HCT116 (cell line): ENCODE measurements around the gene KSR2. TPM values are rescaled to one million over a fixed set of nuclear protein-coding genes. Genes with fewer than 3 reads are reported as not detected.

Experiments used
- ATAC-seq: fragments of 200-7000 bp; cut with Tn5 transposase; 2 replicates; pipeline ENCODE4 v1.9.1; 2020; ENCODE audit warnings: mild to moderate bottlenecking, moderate library complexity
- BruUV-seq: library from RNA; stranded (reverse); fragments of 400-500 nt; replicated peaks from 2 replicates; lab custom pipeline; 2021; lab: Mats Ljungman, UMichigan
- CTCF ChIA-PET: fragments of 300-600 bp; sonication (Branson Sonifier 250); formaldehyde crosslinking; loops from one replicate; lab custom pipeline; 2021; ENCODE audit warnings: antibody characterized with exemption; lab: Charles Lee
- POLR2A ChIA-PET: fragments of 300-600, 350-600 bp; sonication (Branson Sonifier 250); formaldehyde crosslinking; loops from one replicate; lab custom pipeline; 2021; ENCODE audit warnings: antibody characterized with exemption; lab: Charles Lee
- RAD21 ChIA-PET, 2 experiments: fragments of 300-600 bp; sonication (Branson Sonifier 250); formaldehyde crosslinking; loops; one replicate each; lab custom pipeline; 2023; ENCODE audit warnings: low total read pairs in 2 of 2; ENCODE audit not compliant: uncharacterized antibody in 2 of 2, unreplicated experiment in 2 of 2, low non-redundant PET in 1 of 2; lab: Charles Lee
- DNase-seq: peaks from one replicate; pipeline ENCODE4 v3.0.0-alpha.2; 2010; ENCODE audit warnings: low read depth, low spot score
- H2AFZ ChIP-seq: fragments of 200-600 bp; shearing (Covaris generic), sonication (generic); 2 replicates; pipeline ENCODE4 v1.6.1; 2017; ENCODE audit warnings: low read depth, mixed run types, mixed read lengths, antibody characterized with exemption, low read length; ENCODE audit not compliant: poor library complexity, severe bottlenecking
- H3K27ac ChIP-seq: 2 replicates; pipeline ENCODE4 v1.5.1; 2012; ENCODE audit warnings: low read depth, low read length
- H3K27me3 ChIP-seq: fragments of 200-600 bp; sonication (generic); 2 replicates; pipeline ENCODE4 v1.6.1; 2016; ENCODE audit warnings: mixed run types, low read length, mixed read lengths; ENCODE audit not compliant: insufficient read depth
- H3K36me3 ChIP-seq, 2 experiments: fragments of 200-500 bp in 1 of 2; fragments of 200-600 bp in 1 of 2; sonication (Bioruptor generic) in 1 of 2; sonication (generic) in 1 of 2; 2 replicates each; pipeline versions ENCODE4 v1.5.1 to v1.6.1; 2014 to 2016; ENCODE audit warnings: low read length in 2 of 2, inconsistent platforms in 1 of 2, mixed read lengths in 1 of 2, mixed run types in 1 of 2; ENCODE audit not compliant: insufficient read depth in 2 of 2, control insufficient read depth in 1 of 2
- H3K4me1 ChIP-seq, 2 experiments: fragments of 200-600 bp in 1 of 2; sonication (generic) in 1 of 2; 2 replicates each; pipeline versions ENCODE4 v1.5.1 to v1.6.1; 2012 to 2017; ENCODE audit warnings: low read length in 2 of 2, inconsistent platforms in 1 of 2, mild to moderate bottlenecking in 1 of 2, mixed read lengths in 1 of 2, mixed run types in 1 of 2, moderate library complexity in 1 of 2; ENCODE audit not compliant: insufficient read depth in 2 of 2, control insufficient read depth in 1 of 2
- H3K4me2 ChIP-seq: fragments of 200-600 bp; sonication (generic); 2 replicates; pipeline ENCODE4 v1.6.1; 2017; ENCODE audit warnings: mixed run types, low read length, mixed read lengths
- H3K4me3 ChIP-seq, 2 experiments: fragments of 200-600 bp in 1 of 2; sonication (generic) in 1 of 2; replicated peaks in 1 of 2; 2 replicates each; pipeline ENCODE4 v1.5.1; 2011 to 2016; ENCODE audit warnings: low read length in 2 of 2, control low read depth in 1 of 2, low read depth in 1 of 2, mild to moderate bottlenecking in 1 of 2, mixed read lengths in 1 of 2, mixed run types in 1 of 2
- H3K79me2 ChIP-seq: fragments of 200-600 bp; sonication (generic); 2 replicates; pipeline ENCODE4 v1.6.1; 2017; ENCODE audit warnings: mild to moderate bottlenecking, mixed run types, low read length, moderate library complexity, mixed read lengths; ENCODE audit not compliant: insufficient read depth
- H3K9ac ChIP-seq: fragments of 200-600 bp; sonication (generic); 2 replicates; pipeline ENCODE4 v1.6.1; 2016; ENCODE audit warnings: low read length, mixed read lengths
- H3K9me2 ChIP-seq: fragments of 200-600 bp; sonication (generic), shearing (Covaris generic); 2 replicates; pipeline ENCODE4 v1.6.1; 2017; ENCODE audit warnings: mixed run types, mild to moderate bottlenecking, moderate library complexity; ENCODE audit not compliant: insufficient read depth
- H3K9me3 ChIP-seq, 2 experiments: fragments of 200-500 bp in 1 of 2; fragments of 200-600 bp in 1 of 2; sonication (Bioruptor generic) in 1 of 2; sonication (generic) in 1 of 2; 2 replicates each; pipeline ENCODE4 v1.6.1; 2014 to 2017; ENCODE audit warnings: low read length in 2 of 2, mixed read lengths in 2 of 2, inconsistent platforms in 1 of 2, low read depth in 1 of 2, mild to moderate bottlenecking in 1 of 2, mixed run types in 1 of 2, moderate library complexity in 1 of 2; ENCODE audit not compliant: control insufficient read depth in 1 of 2, insufficient read depth in 1 of 2
- H4K20me1 ChIP-seq: fragments of 200-600 bp; sonication (generic), shearing (Covaris generic); 2 replicates; pipeline ENCODE4 v1.6.1; 2017; ENCODE audit warnings: mixed run types, mild to moderate bottlenecking, moderate library complexity; ENCODE audit not compliant: insufficient read depth
- CBX3 ChIP-seq: IDR thresholded peaks from 2 replicates; pipeline ENCODE4 v1.6.1; 2012; ENCODE audit warnings: low read depth
- CEBPB ChIP-seq: IDR thresholded peaks from 2 replicates; pipeline ENCODE4 v1.6.1; 2012; ENCODE audit warnings: low read depth
- EGR1 ChIP-seq: IDR thresholded peaks from 2 replicates; pipeline ENCODE4 v1.6.1; 2012; ENCODE audit warnings: low read depth
- ELF1 ChIP-seq: IDR thresholded peaks from 2 replicates; pipeline ENCODE4 v1.6.1; 2012; ENCODE audit warnings: low read depth, borderline replicate concordance
- POLR2A ChIP-seq: IDR thresholded peaks from 2 replicates; pipeline ENCODE4 v1.7.0; 2011; ENCODE audit warnings: borderline replicate concordance; ENCODE audit not compliant: insufficient read depth, insufficient read length; ENCODE audit errors: extremely low read depth
- RAD21 ChIP-seq: IDR thresholded peaks from 2 replicates; pipeline ENCODE4 v1.6.1; 2012; ENCODE audit warnings: low read depth, mild to moderate bottlenecking
- TCF7L2 ChIP-seq: IDR thresholded peaks from 2 replicates; pipeline ENCODE4 v1.7.0; 2011; ENCODE audit warnings: borderline replicate concordance, inconsistent platforms; ENCODE audit not compliant: insufficient read depth, insufficient read length; ENCODE audit errors: extremely low read depth
- ZFX ChIP-seq: fragments of 450-650 bp; IDR thresholded peaks from 2 replicates; pipeline ENCODE4 v1.6.1; 2017
- ZNF274 ChIP-seq: fragments of 200-500 bp; sonication (Bioruptor generic); IDR thresholded peaks from 2 replicates; pipeline ENCODE4 v1.6.1; 2014; ENCODE audit warnings: mild to moderate bottlenecking, low read depth, low read length, inconsistent platforms
- intact Hi-C: fragments of 100-400 bp; cut with micrococcal nuclease; formaldehyde crosslinking; loops from 2 replicates; pipeline ENCODE4 v1.10.0; 2022
- total RNA-seq: library from RNA; stranded (reverse); gene quantifications from one replicate; pipeline ENCODE4 v1.2.1, GENCODE V29; 2021; ENCODE audit not compliant: unreplicated experiment
- TF ChIP-seq, protein P1 (sequence below): IDR thresholded peaks from 2 replicates; pipeline ENCODE4 v1.6.1; 2012; ENCODE audit warnings: low read depth
- TF ChIP-seq, protein P2 (sequence below), 3 experiments: fragments of 200-600 bp in 1 of 3; sonication (generic) in 1 of 3; IDR thresholded peaks in 2 of 3; conservative IDR thresholded peaks in 1 of 3; 2 replicates each; pipeline ENCODE4 v1.5.1; 2012 to 2017; ENCODE audit warnings: low read depth in 2 of 3, low read length in 2 of 3, antibody characterized with exemption in 1 of 3, borderline replicate concordance in 1 of 3, control low read depth in 1 of 3, mild to moderate bottlenecking in 1 of 3, mixed read lengths in 1 of 3, mixed run types in 1 of 3, moderate library complexity in 1 of 3; ENCODE audit not compliant: insufficient read depth in 1 of 3
- TF ChIP-seq, protein P3 (sequence below): IDR thresholded peaks from 2 replicates; pipeline ENCODE4 v1.6.1; 2011; ENCODE audit warnings: mild to moderate bottlenecking, low read length, moderate library complexity; ENCODE audit not compliant: insufficient replicate concordance; ENCODE audit errors: extremely low read depth

KSR2 gene
- total RNA-seq, 1 experiment from 2014 or later = 10.1 TPM

DNA sequence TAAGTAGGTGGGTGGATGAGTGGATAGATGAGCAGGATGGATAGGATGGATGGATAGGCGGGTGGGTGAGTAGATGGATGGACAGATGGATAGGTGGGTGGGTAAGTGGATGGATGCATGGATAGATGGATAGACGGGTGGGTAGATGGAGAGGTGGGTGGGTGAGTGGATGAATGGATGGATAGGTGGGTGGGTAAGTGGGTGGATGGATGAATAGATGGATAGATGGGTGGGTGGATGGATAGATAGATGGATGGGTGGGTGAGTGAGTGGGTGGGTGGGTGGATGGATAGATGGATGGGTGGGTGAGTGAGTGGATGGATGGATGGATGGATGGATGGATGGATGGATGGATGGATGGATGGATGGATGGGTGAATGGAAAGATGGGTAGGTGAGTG lies 385.7 kb downstream of the KSR2 start:
- Histone ChIP-seq H3K9me2 (no peaks in the 10 kb centered on the region), H3K36me3 (no peaks in the 10 kb centered on the region)
- CTCF ChIA-PET = no interaction called here

More for the DNA sequence above, 385.7 kb downstream of the KSR2 start:
- H3K4me2 ChIP-seq = no peak overlapping the region
- ChIA-PET POLR2A (no interaction called here), RAD21 (no interaction called here)
- no peak overlapping the region for H3K27ac ChIP-seq
- no peak overlapping the region for H2AFZ ChIP-seq
- H3K27me3 ChIP-seq = no peaks in the 10 kb centered on the region
- BruUV-seq = no TSS peak
- no peaks in the 10 kb centered on the region for H3K9me3 ChIP-seq
- TF ChIP-seq ZNF274 = no peak
- TF ChIP-seq, protein P1, sequence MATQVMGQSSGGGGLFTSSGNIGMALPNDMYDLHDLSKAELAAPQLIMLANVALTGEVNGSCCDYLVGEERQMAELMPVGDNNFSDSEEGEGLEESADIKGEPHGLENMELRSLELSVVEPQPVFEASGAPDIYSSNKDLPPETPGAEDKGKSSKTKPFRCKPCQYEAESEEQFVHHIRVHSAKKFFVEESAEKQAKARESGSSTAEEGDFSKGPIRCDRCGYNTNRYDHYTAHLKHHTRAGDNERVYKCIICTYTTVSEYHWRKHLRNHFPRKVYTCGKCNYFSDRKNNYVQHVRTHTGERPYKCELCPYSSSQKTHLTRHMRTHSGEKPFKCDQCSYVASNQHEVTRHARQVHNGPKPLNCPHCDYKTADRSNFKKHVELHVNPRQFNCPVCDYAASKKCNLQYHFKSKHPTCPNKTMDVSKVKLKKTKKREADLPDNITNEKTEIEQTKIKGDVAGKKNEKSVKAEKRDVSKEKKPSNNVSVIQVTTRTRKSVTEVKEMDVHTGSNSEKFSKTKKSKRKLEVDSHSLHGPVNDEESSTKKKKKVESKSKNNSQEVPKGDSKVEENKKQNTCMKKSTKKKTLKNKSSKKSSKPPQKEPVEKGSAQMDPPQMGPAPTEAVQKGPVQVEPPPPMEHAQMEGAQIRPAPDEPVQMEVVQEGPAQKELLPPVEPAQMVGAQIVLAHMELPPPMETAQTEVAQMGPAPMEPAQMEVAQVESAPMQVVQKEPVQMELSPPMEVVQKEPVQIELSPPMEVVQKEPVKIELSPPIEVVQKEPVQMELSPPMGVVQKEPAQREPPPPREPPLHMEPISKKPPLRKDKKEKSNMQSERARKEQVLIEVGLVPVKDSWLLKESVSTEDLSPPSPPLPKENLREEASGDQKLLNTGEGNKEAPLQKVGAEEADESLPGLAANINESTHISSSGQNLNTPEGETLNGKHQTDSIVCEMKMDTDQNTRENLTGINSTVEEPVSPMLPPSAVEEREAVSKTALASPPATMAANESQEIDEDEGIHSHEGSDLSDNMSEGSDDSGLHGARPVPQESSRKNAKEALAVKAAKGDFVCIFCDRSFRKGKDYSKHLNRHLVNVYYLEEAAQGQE = no peak
- TF ChIP-seq, protein P2, sequence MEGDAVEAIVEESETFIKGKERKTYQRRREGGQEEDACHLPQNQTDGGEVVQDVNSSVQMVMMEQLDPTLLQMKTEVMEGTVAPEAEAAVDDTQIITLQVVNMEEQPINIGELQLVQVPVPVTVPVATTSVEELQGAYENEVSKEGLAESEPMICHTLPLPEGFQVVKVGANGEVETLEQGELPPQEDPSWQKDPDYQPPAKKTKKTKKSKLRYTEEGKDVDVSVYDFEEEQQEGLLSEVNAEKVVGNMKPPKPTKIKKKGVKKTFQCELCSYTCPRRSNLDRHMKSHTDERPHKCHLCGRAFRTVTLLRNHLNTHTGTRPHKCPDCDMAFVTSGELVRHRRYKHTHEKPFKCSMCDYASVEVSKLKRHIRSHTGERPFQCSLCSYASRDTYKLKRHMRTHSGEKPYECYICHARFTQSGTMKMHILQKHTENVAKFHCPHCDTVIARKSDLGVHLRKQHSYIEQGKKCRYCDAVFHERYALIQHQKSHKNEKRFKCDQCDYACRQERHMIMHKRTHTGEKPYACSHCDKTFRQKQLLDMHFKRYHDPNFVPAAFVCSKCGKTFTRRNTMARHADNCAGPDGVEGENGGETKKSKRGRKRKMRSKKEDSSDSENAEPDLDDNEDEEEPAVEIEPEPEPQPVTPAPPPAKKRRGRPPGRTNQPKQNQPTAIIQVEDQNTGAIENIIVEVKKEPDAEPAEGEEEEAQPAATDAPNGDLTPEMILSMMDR (IDR thresholded peaks at IDR 0.05 in 2 of 3, conservative IDR thresholded peaks at IDR 0.05 in 1 of 3; ENCODE audit: borderline replicate concordance in 1 of 3, insufficient read depth in 1 of 3, low read depth in 2 of 3, low read length in 2 of 3) = no peak
- TF ChIP-seq, protein P3, sequence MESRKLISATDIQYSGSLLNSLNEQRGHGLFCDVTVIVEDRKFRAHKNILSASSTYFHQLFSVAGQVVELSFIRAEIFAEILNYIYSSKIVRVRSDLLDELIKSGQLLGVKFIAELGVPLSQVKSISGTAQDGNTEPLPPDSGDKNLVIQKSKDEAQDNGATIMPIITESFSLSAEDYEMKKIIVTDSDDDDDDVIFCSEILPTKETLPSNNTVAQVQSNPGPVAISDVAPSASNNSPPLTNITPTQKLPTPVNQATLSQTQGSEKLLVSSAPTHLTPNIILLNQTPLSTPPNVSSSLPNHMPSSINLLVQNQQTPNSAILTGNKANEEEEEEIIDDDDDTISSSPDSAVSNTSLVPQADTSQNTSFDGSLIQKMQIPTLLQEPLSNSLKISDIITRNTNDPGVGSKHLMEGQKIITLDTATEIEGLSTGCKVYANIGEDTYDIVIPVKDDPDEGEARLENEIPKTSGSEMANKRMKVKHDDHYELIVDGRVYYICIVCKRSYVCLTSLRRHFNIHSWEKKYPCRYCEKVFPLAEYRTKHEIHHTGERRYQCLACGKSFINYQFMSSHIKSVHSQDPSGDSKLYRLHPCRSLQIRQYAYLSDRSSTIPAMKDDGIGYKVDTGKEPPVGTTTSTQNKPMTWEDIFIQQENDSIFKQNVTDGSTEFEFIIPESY = no peak
- no peak for TF ChIP-seq POLR2A
- TF ChIP-seq EGR1 = no peak
- no peak for TF ChIP-seq ELF1
- TF ChIP-seq CBX3 = no peak
- TF ChIP-seq CEBPB = no peak
- TF ChIP-seq RAD21 = no peak
- TF ChIP-seq TCF7L2 = no peak
- TF ChIP-seq ZFX = no peak
- ATAC-seq (no peak), DNase-seq (no peak)
- no peaks in the 10 kb centered on the region for H3K4me1 ChIP-seq
- H4K20me1 ChIP-seq = no peaks in the 10 kb centered on the region
- H3K9ac ChIP-seq = no peak overlapping the region
- no peaks in the 10 kb centered on the region for H3K79me2 ChIP-seq
- intact Hi-C loops = no loop called here
- H3K4me3 ChIP-seq = no peak overlapping the region
